HepG2 (cell line): ENCODE measurements around the gene SLC25A11. TPM values are rescaled to one million over a fixed set of nuclear protein-coding genes. Genes with fewer than 3 reads are reported as not detected.

Experiments
- ARID2 ChIP-seq: sonication (generic); formaldehyde crosslinking; IDR thresholded peaks from 2 replicates; pipeline ENCODE4 v1.8.1; 2022; ENCODE audit warnings: mild to moderate bottlenecking, missing genetic modification reagents, borderline replicate concordance
- BRCA1 ChIP-seq: sonication (generic); formaldehyde crosslinking; IDR thresholded peaks from 2 replicates; pipeline ENCODE4 v1.4.0; 2020; ENCODE audit warnings: missing genetic modification reagents
- EEA1 ChIP-seq: sonication (generic); formaldehyde crosslinking; IDR thresholded peaks from 2 replicates; pipeline ENCODE4 v1.5.1; 2020; ENCODE audit warnings: mild to moderate bottlenecking, missing genetic modification reagents, borderline replicate concordance
- ETS1 ChIP-seq: sonication (generic); formaldehyde crosslinking; IDR thresholded peaks from 2 replicates; pipeline ENCODE4 v1.4.0; 2020; ENCODE audit warnings: missing genetic modification reagents
- GZF1 ChIP-seq: sonication (generic); formaldehyde crosslinking; IDR thresholded peaks from 2 replicates; pipeline ENCODE4 v1.5.1; 2020; ENCODE audit warnings: mild to moderate bottlenecking, missing genetic modification reagents
- PAWR ChIP-seq: sonication (generic); formaldehyde crosslinking; IDR thresholded peaks from 2 replicates; pipeline ENCODE4 v1.4.0; 2020; ENCODE audit warnings: missing genetic modification reagents, mild to moderate bottlenecking, borderline replicate concordance
- PCBP2 ChIP-seq: fragments of 200-400 bp; formaldehyde crosslinking; optimal IDR thresholded peaks from 2 replicates; pipeline ENCODE3; 2018; ENCODE audit warnings: low read length, low read depth; ENCODE audit not compliant: poor library complexity, severe bottlenecking
- UBTF ChIP-seq: sonication (generic); formaldehyde crosslinking; IDR thresholded peaks from 2 replicates; pipeline ENCODE4 v1.4.0; 2020; ENCODE audit warnings: mild to moderate bottlenecking, missing genetic modification reagents
- ZBTB26 ChIP-seq: IDR thresholded peaks from 2 replicates; pipeline ENCODE4 v1.6.1; 2016; ENCODE audit warnings: missing compliant biosample characterization, missing genetic modification reagents, borderline replicate concordance
- ZBTB4 ChIP-seq: sonication (generic); formaldehyde crosslinking; IDR thresholded peaks from 2 replicates; pipeline ENCODE4 v1.4.0; 2020; ENCODE audit warnings: missing genetic modification reagents, mild to moderate bottlenecking, borderline replicate concordance
- ZNF414 ChIP-seq: sonication (generic); formaldehyde crosslinking; IDR thresholded peaks from 2 replicates; pipeline ENCODE4 v1.5.0; 2020; ENCODE audit warnings: missing genetic modification reagents
- ZNF569 ChIP-seq: sonication (generic); formaldehyde crosslinking; IDR thresholded peaks from 2 replicates; pipeline ENCODE4 v1.5.0; 2020; ENCODE audit warnings: mild to moderate bottlenecking, missing genetic modification reagents, moderate library complexity, borderline replicate concordance
- ZNF639 ChIP-seq: conservative IDR thresholded peaks from 2 replicates; pipeline ENCODE4 v1.6.1; 2018; ENCODE audit warnings: missing genetic modification reagents
- ZXDC ChIP-seq: sonication (generic); formaldehyde crosslinking; IDR thresholded peaks from 2 replicates; pipeline ENCODE4 v1.5.0; 2020; ENCODE audit warnings: mild to moderate bottlenecking, missing genetic modification reagents
- polyA plus RNA-seq, 8 experiments: library from polyadenylated mRNA; depleted of rRNA in 3 of 8; stranded (reverse) in 7 of 8; unstranded in 1 of 8; fragments of >200 nt; fragmentation: Illumina TruSeq in 4 of 8; extraction: Trizol in 4 of 8; gene quantifications; 2 replicates each; pipeline versions ENCODE4 v1.2.1 to v1.2.3, GENCODE V29; 2011 to 2016; ENCODE audit warnings: low read depth in 4 of 8, missing spikeins in 1 of 8, mixed read lengths in 1 of 8; ENCODE audit not compliant: insufficient read depth in 1 of 8
- total RNA-seq, 5 experiments: library from RNA; depleted of rRNA; stranded (reverse); fragments of >200 nt; fragmentation: Illumina TruSeq; extraction: Trizol; gene quantifications; 2 replicates each; pipeline ENCODE4 v1.2.3, GENCODE V29; 2016; ENCODE audit warnings: low read depth in 1 of 5

The SLC25A11 gene
- total and polyA plus RNA-seq, 2 of the 13 experiments (the other 11 are each of a cell fraction or from before 2014, with no cell fraction given) = 35.4 to 47.2 TPM

- TF ChIP-seq ETS1 (CRISPR knock-in tag) = 0 out of 2 replicates have a peak, but pooled peaks have one; percentile 24
- TF ChIP-seq ZNF639 (CRISPR knock-in tag) = peak; percentile 14; the same call in 1 of the 2 replicates
- TF ChIP-seq ZNF569 (CRISPR knock-in tag) = no peak; the same call in 1 of the 2 replicates
- no peak; the same call in 1 of the 2 replicates for TF ChIP-seq EEA1
- TF ChIP-seq ARID2 (CRISPR knock-in tag) = no peak
- TF ChIP-seq ZBTB26 (CRISPR knock-in tag) = no peak
- peak; percentile 70 for TF ChIP-seq UBTF (CRISPR knock-in tag)
- TF ChIP-seq PCBP2 = no peak
- TF ChIP-seq PAWR (CRISPR knock-in tag) = no peak
- TF ChIP-seq BRCA1 (CRISPR knock-in tag) = no peak
- TF ChIP-seq GZF1 (CRISPR knock-in tag) = no peak
- TF ChIP-seq ZXDC = no peak
- TF ChIP-seq ZNF414 (CRISPR knock-in tag) = peak; percentile 64; the same call in 1 of the 2 replicates
- no peak for TF ChIP-seq ZBTB4
Observed at GRCh38 chr17:4950075-4950745, 10.4 kb upstream of the SLC25A11 start (continued).
